GM23338 (cell line): Measurements from ENCODE around the gene NFIA. TPM values are rescaled to one million over a fixed set of nuclear protein-coding genes. Genes with fewer than 3 reads are reported as not detected.

Source experiments
- ATAC-seq: fragments of 200-7000 bp; cut with Tn5 transposase; 3 replicates; pipeline ENCODE4 v1.9.1; 2020
- DNase-seq: peaks from one replicate; pipeline ENCODE4 v3.0.0-alpha.2; 2015; ENCODE audit warnings: low spot score
- H2AFZ ChIP-seq: fragments of 200-600 bp; sonication (generic); 2 replicates; pipeline ENCODE4 v1.8.0; 2016; ENCODE audit warnings: antibody characterized with exemption, mild to moderate bottlenecking, moderate library complexity
- H3F3A ChIP-seq: fragments of 200-600 bp; sonication (generic); replicated peaks from 2 replicates; pipeline ENCODE4 v1.8.0; 2017; ENCODE audit warnings: antibody characterized with exemption, mixed run types, low read depth
- H3K27ac ChIP-seq: fragments of 200-600 bp; sonication (generic); 2 replicates; pipeline ENCODE4 v1.6.1; 2016; ENCODE audit warnings: low read depth
- H3K27me3 ChIP-seq: fragments of 200-600 bp; sonication (generic); 2 replicates; pipeline ENCODE4 v1.8.0; 2016; ENCODE audit warnings: mild to moderate bottlenecking, mixed run types, moderate library complexity; ENCODE audit not compliant: insufficient read depth
- H3K36me3 ChIP-seq: fragments of 200-600 bp; sonication (generic); 2 replicates; pipeline ENCODE4 v1.8.0; 2016; ENCODE audit warnings: mild to moderate bottlenecking; ENCODE audit not compliant: insufficient read depth
- H3K4me1 ChIP-seq: fragments of 200-600 bp; sonication (generic); 2 replicates; pipeline ENCODE4 v1.8.0; 2016; ENCODE audit warnings: mild to moderate bottlenecking, moderate library complexity; ENCODE audit not compliant: insufficient read depth
- H3K4me2 ChIP-seq: fragments of 200-600 bp; sonication (generic); 2 replicates; pipeline ENCODE4 v1.7.1; 2017; ENCODE audit warnings: mixed run types
- H3K4me3 ChIP-seq: fragments of 200-600 bp; sonication (generic); 2 replicates; pipeline ENCODE4 v1.6.1; 2016; ENCODE audit warnings: mixed run types
- H3K79me2 ChIP-seq: fragments of 200-600 bp; sonication (generic); replicated peaks from 2 replicates; pipeline ENCODE4 v1.8.0; 2017; ENCODE audit warnings: mild to moderate bottlenecking; ENCODE audit not compliant: insufficient read depth
- H3K9me2 ChIP-seq: fragments of 200-600 bp; sonication (generic); 2 replicates; pipeline ENCODE4 v1.8.0; 2017; ENCODE audit not compliant: insufficient read depth
- H4K20me1 ChIP-seq: fragments of 200-600 bp; sonication (generic); replicated peaks from 2 replicates; pipeline ENCODE4 v1.8.0; 2017; ENCODE audit warnings: mild to moderate bottlenecking; ENCODE audit not compliant: insufficient read depth
- H3K27ac Mint-ChIP-seq: 2 replicates; pipeline ENCODE4 v1.8.0; 2020; ENCODE audit warnings: inconsistent platforms, mild to moderate bottlenecking, moderate library complexity, mixed read lengths
- H3K27me3 Mint-ChIP-seq: 3 replicates; pipeline ENCODE4 v1.8.0; 2022; ENCODE audit warnings: low read depth, mild to moderate bottlenecking, moderate library complexity, mixed read lengths, inconsistent platforms; ENCODE audit not compliant: insufficient read depth, poor library complexity
- H3K36me3 Mint-ChIP-seq: 3 replicates; pipeline ENCODE4 v1.8.0; 2021; ENCODE audit warnings: low read depth, mild to moderate bottlenecking, inconsistent platforms, moderate library complexity, mixed read lengths
- H3K4me1 Mint-ChIP-seq: 3 replicates; pipeline ENCODE4 v1.8.0; 2020; ENCODE audit warnings: mild to moderate bottlenecking, inconsistent platforms, mixed read lengths
- H3K4me3 Mint-ChIP-seq: 3 replicates; pipeline ENCODE4 v1.8.0; 2021; ENCODE audit warnings: moderate library complexity, mild to moderate bottlenecking, inconsistent platforms, mixed read lengths
- H3K9me3 Mint-ChIP-seq: 3 replicates; pipeline ENCODE4 v1.8.0; 2020; ENCODE audit warnings: moderate library complexity, mild to moderate bottlenecking, inconsistent platforms, mixed read lengths
- CREB1 ChIP-seq: fragments of 250-450 bp; sonication (Bioruptor Pico); IDR thresholded peaks from 2 replicates; pipeline ENCODE4 v1.5.0; 2020; ENCODE audit warnings: low read depth, mild to moderate bottlenecking, moderate library complexity
- EZH2 ChIP-seq: fragments of 200-600 bp; sonication (generic); IDR thresholded peaks from one replicate; pipeline ENCODE4 v1.8.0; 2017; ENCODE audit warnings: antibody characterized with exemption, mild to moderate bottlenecking, low read depth; ENCODE audit not compliant: unreplicated experiment
- JUNB ChIP-seq: IDR thresholded peaks from one replicate; pipeline ENCODE4 v1.6.1; 2016; ENCODE audit warnings: antibody characterized with exemption; ENCODE audit not compliant: unreplicated experiment
- NANOG ChIP-seq: IDR thresholded peaks from 2 replicates; pipeline ENCODE4 v1.6.1; 2016; ENCODE audit warnings: antibody characterized with exemption, borderline replicate concordance
- POLR2AphosphoS5 ChIP-seq: IDR thresholded peaks from 2 replicates; pipeline ENCODE4 v1.6.1; 2016; ENCODE audit warnings: antibody characterized with exemption, low read depth
- STAT1 ChIP-seq: IDR thresholded peaks from one replicate; pipeline ENCODE4 v1.6.1; 2016; ENCODE audit warnings: antibody characterized with exemption; ENCODE audit not compliant: unreplicated experiment
- ZNF331 ChIP-seq: fragments of 250-450 bp; sonication (Bioruptor Pico); IDR thresholded peaks from 2 replicates; pipeline ENCODE4 v1.5.0; 2020; ENCODE audit warnings: low read depth, mild to moderate bottlenecking, moderate library complexity
- polyA plus RNA-seq: library from polyadenylated mRNA; unstranded; fragments of >200 nt; fragmentation: Nextera tagmentation; extraction: Ambion mirVana; gene quantifications from 2 replicates; pipeline ENCODE4 v1.2.1, GENCODE V29; 2016
- total RNA-seq: library from RNA; depleted of rRNA; stranded (reverse); fragments of >200 nt; shearing (Covaris generic); gene quantifications from 2 replicates; pipeline ENCODE4 v1.2.3, GENCODE V29; 2014
- TF ChIP-seq, protein P1 (sequence below), 2 experiments: fragments of 200-600 bp in 1 of 2; sonication (generic) in 1 of 2; conservative IDR thresholded peaks; 2 replicates each; pipeline versions ENCODE4 v1.5.1 to v1.6.1; 2016 to 2017; ENCODE audit warnings: antibody characterized with exemption in 2 of 2, low read depth in 2 of 2, mild to moderate bottlenecking in 2 of 2, moderate library complexity in 1 of 2
- TF ChIP-seq, protein P2 (sequence below): IDR thresholded peaks from one replicate; pipeline ENCODE4 v1.6.1; 2018; ENCODE audit warnings: antibody characterized with exemption; ENCODE audit not compliant: unreplicated experiment
- TF ChIP-seq, protein P3 (sequence below): fragments of 250-450 bp; sonication (Bioruptor Pico); IDR thresholded peaks from 2 replicates; pipeline ENCODE4 v1.5.0; 2020; ENCODE audit warnings: mild to moderate bottlenecking, moderate library complexity
- TF ChIP-seq, protein P4 (sequence below): IDR thresholded peaks from 2 replicates; pipeline ENCODE4 v1.6.1; 2016; ENCODE audit warnings: antibody characterized with exemption

NFIA gene
- total and polyA plus RNA-seq, 2 experiments from 2014 or later = 0.97 to 2.3 TPM

DNA sequence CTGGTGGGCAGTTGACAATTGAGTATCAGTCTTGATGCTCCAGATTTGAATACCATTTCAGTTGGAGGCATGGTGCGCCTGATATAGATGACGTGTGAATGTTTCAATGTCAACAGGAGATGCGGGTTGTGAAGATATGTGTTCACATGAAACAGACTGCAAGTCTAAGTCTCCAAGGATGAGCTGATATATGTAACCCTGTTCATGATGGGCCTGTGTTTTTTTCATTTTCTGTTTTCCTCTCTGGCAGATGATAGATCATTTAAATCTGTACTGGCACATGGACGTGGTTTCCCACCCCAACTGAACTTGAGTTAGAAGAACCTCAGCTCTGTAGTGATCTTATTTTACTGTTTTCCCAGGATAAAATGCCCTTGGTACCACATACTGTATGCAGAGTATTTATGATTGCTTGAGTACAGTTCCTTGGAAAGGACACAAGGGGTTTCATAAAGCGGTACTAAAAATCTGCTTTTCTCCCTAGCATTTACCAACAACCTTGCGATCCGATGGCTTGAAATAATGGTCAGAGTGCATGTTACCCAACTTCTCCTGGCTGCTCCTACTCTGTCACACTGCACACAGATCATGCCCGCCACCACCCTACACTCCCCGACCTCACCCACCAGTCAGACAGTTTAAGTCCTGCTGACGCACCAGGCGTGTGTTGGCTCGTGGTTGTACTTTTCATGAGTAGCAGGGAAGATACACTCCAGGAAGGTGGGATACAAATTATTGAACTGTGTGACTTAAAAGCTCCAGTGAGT lies 131.1 kb downstream of the NFIA start:
- Histone ChIP-seq H3K4me3 (no peak overlapping the region), H3K79me2 (no peaks in the 10 kb centered on the region), H2AFZ (no peak overlapping the region), H3K36me3 (no peaks in the 10 kb centered on the region), H3K4me1 (no peaks in the 10 kb centered on the region), H3K27me3 (no peaks in the 10 kb centered on the region), H4K20me1 (no peaks in the 10 kb centered on the region), H3K9me2 (no peaks in the 10 kb centered on the region), H3F3A (no peaks in the 10 kb centered on the region), H3K27ac (no peak overlapping the region), H3K4me2 (no peak overlapping the region)
- H3K9me3 Mint-ChIP-seq = no peaks in the 10 kb centered on the region
- H3K36me3 Mint-ChIP-seq = no peaks in the 10 kb centered on the region
- DNase-seq (no peak), ATAC-seq (no peak)
- no peaks in the 10 kb centered on the region for H3K4me1 Mint-ChIP-seq
- H3K4me3 Mint-ChIP-seq = no peak overlapping the region
- no peaks in the 10 kb centered on the region for H3K27me3 Mint-ChIP-seq
- no peak overlapping the region for H3K27ac Mint-ChIP-seq
- TF ChIP-seq STAT1 (no peak), CREB1 (CRISPR knock-in tag) (no peak), POLR2AphosphoS5 (no peak), EZH2 (no peak), ZNF331 (CRISPR knock-in tag) (no peak), NANOG (no peak), JUNB (no peak)
- TF ChIP-seq, protein P1, sequence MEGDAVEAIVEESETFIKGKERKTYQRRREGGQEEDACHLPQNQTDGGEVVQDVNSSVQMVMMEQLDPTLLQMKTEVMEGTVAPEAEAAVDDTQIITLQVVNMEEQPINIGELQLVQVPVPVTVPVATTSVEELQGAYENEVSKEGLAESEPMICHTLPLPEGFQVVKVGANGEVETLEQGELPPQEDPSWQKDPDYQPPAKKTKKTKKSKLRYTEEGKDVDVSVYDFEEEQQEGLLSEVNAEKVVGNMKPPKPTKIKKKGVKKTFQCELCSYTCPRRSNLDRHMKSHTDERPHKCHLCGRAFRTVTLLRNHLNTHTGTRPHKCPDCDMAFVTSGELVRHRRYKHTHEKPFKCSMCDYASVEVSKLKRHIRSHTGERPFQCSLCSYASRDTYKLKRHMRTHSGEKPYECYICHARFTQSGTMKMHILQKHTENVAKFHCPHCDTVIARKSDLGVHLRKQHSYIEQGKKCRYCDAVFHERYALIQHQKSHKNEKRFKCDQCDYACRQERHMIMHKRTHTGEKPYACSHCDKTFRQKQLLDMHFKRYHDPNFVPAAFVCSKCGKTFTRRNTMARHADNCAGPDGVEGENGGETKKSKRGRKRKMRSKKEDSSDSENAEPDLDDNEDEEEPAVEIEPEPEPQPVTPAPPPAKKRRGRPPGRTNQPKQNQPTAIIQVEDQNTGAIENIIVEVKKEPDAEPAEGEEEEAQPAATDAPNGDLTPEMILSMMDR (conservative IDR thresholded peaks at IDR 0.05; ENCODE audit: low read depth in 2 of 2) = no peak
- TF ChIP-seq, protein P2, sequence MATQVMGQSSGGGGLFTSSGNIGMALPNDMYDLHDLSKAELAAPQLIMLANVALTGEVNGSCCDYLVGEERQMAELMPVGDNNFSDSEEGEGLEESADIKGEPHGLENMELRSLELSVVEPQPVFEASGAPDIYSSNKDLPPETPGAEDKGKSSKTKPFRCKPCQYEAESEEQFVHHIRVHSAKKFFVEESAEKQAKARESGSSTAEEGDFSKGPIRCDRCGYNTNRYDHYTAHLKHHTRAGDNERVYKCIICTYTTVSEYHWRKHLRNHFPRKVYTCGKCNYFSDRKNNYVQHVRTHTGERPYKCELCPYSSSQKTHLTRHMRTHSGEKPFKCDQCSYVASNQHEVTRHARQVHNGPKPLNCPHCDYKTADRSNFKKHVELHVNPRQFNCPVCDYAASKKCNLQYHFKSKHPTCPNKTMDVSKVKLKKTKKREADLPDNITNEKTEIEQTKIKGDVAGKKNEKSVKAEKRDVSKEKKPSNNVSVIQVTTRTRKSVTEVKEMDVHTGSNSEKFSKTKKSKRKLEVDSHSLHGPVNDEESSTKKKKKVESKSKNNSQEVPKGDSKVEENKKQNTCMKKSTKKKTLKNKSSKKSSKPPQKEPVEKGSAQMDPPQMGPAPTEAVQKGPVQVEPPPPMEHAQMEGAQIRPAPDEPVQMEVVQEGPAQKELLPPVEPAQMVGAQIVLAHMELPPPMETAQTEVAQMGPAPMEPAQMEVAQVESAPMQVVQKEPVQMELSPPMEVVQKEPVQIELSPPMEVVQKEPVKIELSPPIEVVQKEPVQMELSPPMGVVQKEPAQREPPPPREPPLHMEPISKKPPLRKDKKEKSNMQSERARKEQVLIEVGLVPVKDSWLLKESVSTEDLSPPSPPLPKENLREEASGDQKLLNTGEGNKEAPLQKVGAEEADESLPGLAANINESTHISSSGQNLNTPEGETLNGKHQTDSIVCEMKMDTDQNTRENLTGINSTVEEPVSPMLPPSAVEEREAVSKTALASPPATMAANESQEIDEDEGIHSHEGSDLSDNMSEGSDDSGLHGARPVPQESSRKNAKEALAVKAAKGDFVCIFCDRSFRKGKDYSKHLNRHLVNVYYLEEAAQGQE = no peak
- TF ChIP-seq, protein P3, sequence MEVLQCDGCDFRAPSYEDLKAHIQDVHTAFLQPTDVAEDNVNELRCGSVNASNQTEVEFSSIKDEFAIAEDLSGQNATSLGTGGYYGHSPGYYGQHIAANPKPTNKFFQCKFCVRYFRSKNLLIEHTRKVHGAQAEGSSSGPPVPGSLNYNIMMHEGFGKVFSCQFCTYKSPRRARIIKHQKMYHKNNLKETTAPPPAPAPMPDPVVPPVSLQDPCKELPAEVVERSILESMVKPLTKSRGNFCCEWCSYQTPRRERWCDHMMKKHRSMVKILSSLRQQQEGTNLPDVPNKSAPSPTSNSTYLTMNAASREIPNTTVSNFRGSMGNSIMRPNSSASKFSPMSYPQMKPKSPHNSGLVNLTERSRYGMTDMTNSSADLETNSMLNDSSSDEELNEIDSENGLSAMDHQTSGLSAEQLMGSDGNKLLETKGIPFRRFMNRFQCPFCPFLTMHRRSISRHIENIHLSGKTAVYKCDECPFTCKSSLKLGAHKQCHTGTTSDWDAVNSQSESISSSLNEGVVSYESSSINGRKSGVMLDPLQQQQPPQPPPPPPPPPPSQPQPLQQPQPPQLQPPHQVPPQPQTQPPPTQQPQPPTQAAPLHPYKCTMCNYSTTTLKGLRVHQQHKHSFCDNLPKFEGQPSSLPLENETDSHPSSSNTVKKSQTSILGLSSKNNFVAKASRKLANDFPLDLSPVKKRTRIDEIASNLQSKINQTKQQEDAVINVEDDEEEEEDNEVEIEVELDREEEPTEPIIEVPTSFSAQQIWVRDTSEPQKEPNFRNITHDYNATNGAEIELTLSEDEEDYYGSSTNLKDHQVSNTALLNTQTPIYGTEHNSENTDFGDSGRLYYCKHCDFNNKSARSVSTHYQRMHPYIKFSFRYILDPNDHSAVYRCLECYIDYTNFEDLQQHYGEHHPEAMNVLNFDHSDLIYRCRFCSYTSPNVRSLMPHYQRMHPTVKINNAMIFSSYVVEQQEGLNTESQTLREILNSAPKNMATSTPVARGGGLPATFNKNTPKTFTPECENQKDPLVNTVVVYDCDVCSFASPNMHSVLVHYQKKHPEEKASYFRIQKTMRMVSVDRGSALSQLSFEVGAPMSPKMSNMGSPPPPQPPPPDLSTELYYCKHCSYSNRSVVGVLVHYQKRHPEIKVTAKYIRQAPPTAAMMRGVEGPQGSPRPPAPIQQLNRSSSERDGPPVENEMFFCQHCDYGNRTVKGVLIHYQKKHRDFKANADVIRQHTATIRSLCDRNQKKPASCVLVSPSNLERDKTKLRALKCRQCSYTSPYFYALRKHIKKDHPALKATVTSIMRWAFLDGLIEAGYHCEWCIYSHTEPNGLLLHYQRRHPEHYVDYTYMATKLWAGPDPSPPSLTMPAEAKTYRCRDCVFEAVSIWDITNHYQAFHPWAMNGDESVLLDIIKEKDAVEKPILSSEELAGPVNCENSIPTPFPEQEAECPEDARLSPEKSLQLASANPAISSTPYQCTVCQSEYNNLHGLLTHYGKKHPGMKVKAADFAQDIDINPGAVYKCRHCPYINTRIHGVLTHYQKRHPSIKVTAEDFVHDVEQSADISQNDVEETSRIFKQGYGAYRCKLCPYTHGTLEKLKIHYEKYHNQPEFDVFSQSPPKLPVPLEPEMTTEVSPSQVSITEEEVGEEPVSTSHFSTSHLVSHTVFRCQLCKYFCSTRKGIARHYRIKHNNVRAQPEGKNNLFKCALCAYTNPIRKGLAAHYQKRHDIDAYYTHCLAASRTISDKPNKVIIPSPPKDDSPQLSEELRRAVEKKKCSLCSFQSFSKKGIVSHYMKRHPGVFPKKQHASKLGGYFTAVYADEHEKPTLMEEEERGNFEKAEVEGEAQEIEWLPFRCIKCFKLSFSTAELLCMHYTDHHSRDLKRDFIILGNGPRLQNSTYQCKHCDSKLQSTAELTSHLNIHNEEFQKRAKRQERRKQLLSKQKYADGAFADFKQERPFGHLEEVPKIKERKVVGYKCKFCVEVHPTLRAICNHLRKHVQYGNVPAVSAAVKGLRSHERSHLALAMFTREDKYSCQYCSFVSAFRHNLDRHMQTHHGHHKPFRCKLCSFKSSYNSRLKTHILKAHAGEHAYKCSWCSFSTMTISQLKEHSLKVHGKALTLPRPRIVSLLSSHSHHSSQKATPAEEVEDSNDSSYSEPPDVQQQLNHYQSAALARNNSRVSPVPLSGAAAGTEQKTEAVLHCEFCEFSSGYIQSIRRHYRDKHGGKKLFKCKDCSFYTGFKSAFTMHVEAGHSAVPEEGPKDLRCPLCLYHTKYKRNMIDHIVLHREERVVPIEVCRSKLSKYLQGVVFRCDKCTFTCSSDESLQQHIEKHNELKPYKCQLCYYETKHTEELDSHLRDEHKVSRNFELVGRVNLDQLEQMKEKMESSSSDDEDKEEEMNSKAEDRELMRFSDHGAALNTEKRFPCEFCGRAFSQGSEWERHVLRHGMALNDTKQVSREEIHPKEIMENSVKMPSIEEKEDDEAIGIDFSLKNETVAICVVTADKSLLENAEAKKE (CRISPR knock-in tag) = no peak
- TF ChIP-seq, protein P4, sequence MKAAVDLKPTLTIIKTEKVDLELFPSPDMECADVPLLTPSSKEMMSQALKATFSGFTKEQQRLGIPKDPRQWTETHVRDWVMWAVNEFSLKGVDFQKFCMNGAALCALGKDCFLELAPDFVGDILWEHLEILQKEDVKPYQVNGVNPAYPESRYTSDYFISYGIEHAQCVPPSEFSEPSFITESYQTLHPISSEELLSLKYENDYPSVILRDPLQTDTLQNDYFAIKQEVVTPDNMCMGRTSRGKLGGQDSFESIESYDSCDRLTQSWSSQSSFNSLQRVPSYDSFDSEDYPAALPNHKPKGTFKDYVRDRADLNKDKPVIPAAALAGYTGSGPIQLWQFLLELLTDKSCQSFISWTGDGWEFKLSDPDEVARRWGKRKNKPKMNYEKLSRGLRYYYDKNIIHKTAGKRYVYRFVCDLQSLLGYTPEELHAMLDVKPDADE = no peak
